Measurements from ENCODE around the gene NUDT19.
A peak's percentile ranks its signal among the peaks of the same experiment; 100 is the strongest.
"Not testable (repeated sequence)": the region's sequence is repeated elsewhere in the genome, so short reads cannot be mapped to it uniquely, and the experiment has no call there.

The NUDT19 gene

GRCh38 chr19:32674931-32675719, 16.5 kb upstream of the NUDT19 start, which contains the start of gene ANKRD27:
TSS of gene ANKRD27 (minus strand) at chr19:32675180. CDS start at chr19:32659015, 16,165 bp downstream.
- DNase-seq (ENCODE audit: low read depth in 3 of 3, low spot score in 1 of 3) = peak; percentile 96 to 98 (median 96)

- peak; percentile 22 to 39 (median 30) for DNase-seq (ENCODE audit: low read depth in 3 of 3, low spot score in 1 of 3)
Observed at GRCh38 chr19:32675720-32676185, 15.9 kb upstream of the NUDT19 start, which contains the start of gene RGS9BP. TSS of gene RGS9BP (plus strand) at chr19:32675848. CDS start at chr19:32676264, 416 bp downstream.

GRCh38 chr19:32676186-32676894, 15.3 kb upstream of the NUDT19 start:
- peak in 1 of 3 donors; percentile 8 for DNase-seq (ENCODE audit: low read depth in 3 of 3, low spot score in 1 of 3)

- DNase-seq (ENCODE audit: low read depth in 3 of 3, low spot score in 1 of 3) = no peak
Observed at GRCh38 chr19:32676895-32677359, 14.7 kb upstream of the NUDT19 start.

GRCh38 chr19:32677657-32678056, 14.0 kb upstream of the NUDT19 start:
- DNase-seq (ENCODE audit: low read depth in 3 of 3, low spot score in 1 of 3) = no peak

GRCh38 chr19:32680986-32681385, 10.6 kb upstream of the NUDT19 start:
- DNase-seq (ENCODE audit: low read depth in 3 of 3, low spot score in 1 of 3) = no peak

GRCh38 chr19:32682317-32682716, 9.3 kb upstream of the NUDT19 start:
- no peak for DNase-seq (ENCODE audit: low read depth in 3 of 3, low spot score in 1 of 3)

GRCh38 chr19:32686847-32687475, 4.7 kb upstream of the NUDT19 start:
- DNase-seq (ENCODE audit: low read depth in 3 of 3, low spot score in 1 of 3) = no peak

- no peak for DNase-seq (ENCODE audit: low read depth in 3 of 3, low spot score in 1 of 3)
Observed at GRCh38 chr19:32687681-32688080, 3.9 kb upstream of the NUDT19 start.

GRCh38 chr19:32688311-32688710, 3.3 kb upstream of the NUDT19 start:
- no peak for DNase-seq (ENCODE audit: low read depth in 3 of 3, low spot score in 1 of 3)

- DNase-seq (ENCODE audit: low read depth in 3 of 3, low spot score in 1 of 3) = peak in 1 of 3 donors; percentile 34
Observed at GRCh38 chr19:32691952-32692726, 518 bp downstream of the NUDT19 start.

GRCh38 chr19:32692727-32693061, 1.1 kb downstream of the NUDT19 start:
- no peak for DNase-seq (ENCODE audit: low read depth in 3 of 3, low spot score in 1 of 3)

GRCh38 chr19:32693151-32694108, 1.8 kb downstream of the NUDT19 start:
- not testable (repeated sequence) for DNase-seq (ENCODE audit: low read depth in 3 of 3, low spot score in 1 of 3)

GRCh38 chr19:32694316-32694715, 2.7 kb downstream of the NUDT19 start:
- not testable (repeated sequence) for DNase-seq (ENCODE audit: low read depth in 3 of 3, low spot score in 1 of 3)

GRCh38 chr19:32694851-32695250, 3.2 kb downstream of the NUDT19 start:
- not testable (repeated sequence) for DNase-seq (ENCODE audit: low read depth in 3 of 3, low spot score in 1 of 3)

- not testable (repeated sequence) for DNase-seq (ENCODE audit: low read depth in 3 of 3, low spot score in 1 of 3)
Observed at GRCh38 chr19:32695506-32695905, 3.9 kb downstream of the NUDT19 start.

GRCh38 chr19:32696771-32697170, 5.2 kb downstream of the NUDT19 start:
- not testable (repeated sequence) for DNase-seq (ENCODE audit: low read depth in 3 of 3, low spot score in 1 of 3)

- not testable (repeated sequence) for DNase-seq (ENCODE audit: low read depth in 3 of 3, low spot score in 1 of 3)
Observed at GRCh38 chr19:32700129-32700528, 8.5 kb downstream of the NUDT19 start.

GRCh38 chr19:32702010-32702409, 10.4 kb downstream of the NUDT19 start:
- no peak for DNase-seq (ENCODE audit: low read depth in 3 of 3, low spot score in 1 of 3)

- DNase-seq (ENCODE audit: low read depth in 3 of 3, low spot score in 1 of 3) = not testable (repeated sequence)
Observed at GRCh38 chr19:32704006-32704405, 12.4 kb downstream of the NUDT19 start.

All from stimulated activated CD4-positive, alpha-beta T cell treated with anti-CD3 and anti-CD28 coated beads, TNF-alpha, amount 100 ng/mL, for 1 hour (primary cell).